SK-N-SH (cell line): ENCODE measurements around the gene SHB. TPM values are rescaled to one million over a fixed set of nuclear protein-coding genes. Genes with fewer than 3 reads are reported as not detected.
A peak's percentile ranks its signal among the peaks of the same experiment; 100 is the strongest.

Experiments
- CTCF ChIA-PET: fragments of 300-600, 350-600 bp; formaldehyde crosslinking; extraction: SDS; loops from one replicate; lab custom pipeline; 2021; lab: Yijun Ruan, JAX
- POLR2A ChIA-PET: fragments of 350-600 bp; sonication (Branson Sonifier 250); formaldehyde crosslinking; extraction: SDS; loops from one replicate; lab custom pipeline; 2020; ENCODE audit warnings: antibody characterized with exemption, inconsistent platforms; lab: Yijun Ruan, JAX
- DNase-seq: peaks from one replicate; pipeline ENCODE4 v3.0.0; 2012
- H2AFZ ChIP-seq: fragments of 200-600 bp; sonication (generic); 2 replicates; pipeline ENCODE4 v1.8.1; 2016; ENCODE audit warnings: antibody characterized with exemption, mild to moderate bottlenecking, low read depth
- H3F3A ChIP-seq: fragments of 200-600 bp; sonication (generic); replicated peaks from 2 replicates; pipeline ENCODE3; 2016; ENCODE audit warnings: antibody characterized with exemption, mild to moderate bottlenecking; ENCODE audit not compliant: insufficient read depth
- H3K27ac ChIP-seq, 2 experiments: fragments of 200-500 bp in 1 of 2; fragments of 200-600 bp in 1 of 2; sonication (Bioruptor generic) in 1 of 2; sonication (generic), shearing (Covaris generic) in 1 of 2; 2 replicates each; pipeline versions ENCODE4 v1.5.1 to v1.6.1; 2014 to 2016; ENCODE audit warnings: low read depth in 2 of 2, inconsistent platforms in 1 of 2, low read length in 1 of 2, mild to moderate bottlenecking in 1 of 2, mixed read lengths in 1 of 2
- H3K27me3 ChIP-seq: fragments of 200-600 bp; sonication (generic), shearing (Covaris generic); 2 replicates; pipeline ENCODE4 v1.6.1; 2016; ENCODE audit warnings: mixed run types; ENCODE audit not compliant: insufficient read depth
- H3K36me3 ChIP-seq, 2 experiments: fragments of 200-500 bp in 1 of 2; fragments of 200-600 bp in 1 of 2; sonication (Bioruptor generic) in 1 of 2; sonication (generic) in 1 of 2; replicated peaks in 1 of 2; 2 replicates each; pipeline versions ENCODE3 to v1.5.1; 2014 to 2016; ENCODE audit warnings: low read length in 1 of 2, mild to moderate bottlenecking in 1 of 2; ENCODE audit not compliant: insufficient read depth in 2 of 2, control insufficient read depth in 1 of 2
- H3K4me1 ChIP-seq, 2 experiments: fragments of 200-500 bp in 1 of 2; fragments of 200-600 bp in 1 of 2; sonication (Bioruptor generic) in 1 of 2; sonication (generic), shearing (Covaris generic) in 1 of 2; 2 replicates each; pipeline versions ENCODE4 v1.5.1 to v1.6.1; 2014 to 2016; ENCODE audit warnings: low read depth in 1 of 2, low read length in 1 of 2, mixed run types in 1 of 2; ENCODE audit not compliant: insufficient read depth in 2 of 2, control insufficient read depth in 1 of 2
- H3K4me2 ChIP-seq: fragments of 200-600 bp; sonication (generic), shearing (Covaris generic); 2 replicates; pipeline ENCODE4 v1.6.1; 2017; ENCODE audit warnings: mixed run types
- H3K4me3 ChIP-seq, 2 experiments: fragments of 200-500 bp in 1 of 2; fragments of 200-600 bp in 1 of 2; sonication (Bioruptor generic) in 1 of 2; sonication (generic), shearing (Covaris generic) in 1 of 2; 2 replicates each; pipeline versions ENCODE4 v1.5.1 to v1.8.1; 2014 to 2016; ENCODE audit warnings: low read depth in 2 of 2, inconsistent platforms in 1 of 2, low read length in 1 of 2, mild to moderate bottlenecking in 1 of 2, mixed read lengths in 1 of 2, moderate library complexity in 1 of 2
- H3K79me2 ChIP-seq: fragments of 200-600 bp; sonication (generic); 2 replicates; pipeline ENCODE4 v1.8.1; 2017; ENCODE audit warnings: mild to moderate bottlenecking; ENCODE audit not compliant: insufficient read depth
- H3K9ac ChIP-seq: fragments of 200-600 bp; sonication (generic); 2 replicates; pipeline ENCODE4 v1.6.1; 2017; ENCODE audit warnings: mixed run types
- H3K9me2 ChIP-seq: fragments of 200-600 bp; sonication (generic); 2 replicates; pipeline ENCODE4 v1.6.1; 2017; ENCODE audit warnings: mixed run types
- H3K9me3 ChIP-seq: fragments of 200-600 bp; sonication (generic); 2 replicates; pipeline ENCODE4 v1.6.1; 2017; ENCODE audit warnings: mixed run types, mild to moderate bottlenecking, moderate library complexity
- H4K20me1 ChIP-seq: fragments of 200-600 bp; sonication (generic); 2 replicates; pipeline ENCODE4 v1.6.1; 2017; ENCODE audit warnings: mild to moderate bottlenecking, mixed run types; ENCODE audit not compliant: insufficient read depth
- CHD2 ChIP-seq: fragments of 150-350 bp; IDR thresholded peaks from 2 replicates; pipeline ENCODE4 v1.6.1; 2018; ENCODE audit warnings: low read length; ENCODE audit not compliant: partially characterized antibody
- CTCF ChIP-seq: fragments of 200-600 bp; sonication (generic); IDR thresholded peaks from 2 replicates; pipeline ENCODE4 v1.6.1; 2017; ENCODE audit warnings: antibody characterized with exemption, mild to moderate bottlenecking, moderate library complexity
- EP300 ChIP-seq, 2 experiments: IDR thresholded peaks; 2 replicates each; pipeline versions ENCODE4 v1.4.0 to v1.6.1; 2012; ENCODE audit warnings: borderline replicate concordance in 1 of 2, low read depth in 1 of 2, low read length in 1 of 2
- EZH2phosphoT487 ChIP-seq: fragments of 200-600 bp; sonication (generic); IDR thresholded peaks from 2 replicates; pipeline ENCODE4 v1.6.1; 2017; ENCODE audit warnings: low read depth, mixed run types, mild to moderate bottlenecking, antibody characterized with exemption, moderate library complexity, borderline replicate concordance
- FOSL2 ChIP-seq: IDR thresholded peaks from 2 replicates; pipeline ENCODE4 v1.4.0; 2012; ENCODE audit warnings: low read depth, mild to moderate bottlenecking, moderate library complexity, borderline replicate concordance
- FOXM1 ChIP-seq: IDR thresholded peaks from 2 replicates; pipeline ENCODE4 v1.4.0; 2012; ENCODE audit warnings: low read depth, mild to moderate bottlenecking
- GATA2 ChIP-seq: sonication (generic); formaldehyde crosslinking; IDR thresholded peaks from 2 replicates; pipeline ENCODE4 v1.5.0; 2020; ENCODE audit warnings: mild to moderate bottlenecking, missing genetic modification reagents
- JUND ChIP-seq: IDR thresholded peaks from 2 replicates; pipeline ENCODE4 v1.4.0; 2012
- MEF2A ChIP-seq: IDR thresholded peaks from 2 replicates; pipeline ENCODE4 v1.4.0; 2012; ENCODE audit warnings: low read depth, borderline replicate concordance
- MXI1 ChIP-seq: IDR thresholded peaks from 2 replicates; pipeline ENCODE4 v1.6.1; 2012; ENCODE audit warnings: mild to moderate bottlenecking, low read depth, low read length, improper control_type of control experiment
- NFIC ChIP-seq: IDR thresholded peaks from 2 replicates; pipeline ENCODE4 v1.4.0; 2012; ENCODE audit warnings: borderline replicate concordance
- NRF1 ChIP-seq: IDR thresholded peaks from 2 replicates; pipeline ENCODE4 v1.6.1; 2012; ENCODE audit warnings: low read depth, mild to moderate bottlenecking, low read length
- POLR2AphosphoS5 ChIP-seq: IDR thresholded peaks from 2 replicates; pipeline ENCODE4 v1.6.1; 2012; ENCODE audit warnings: low read depth, low read length
- RAD21 ChIP-seq: IDR thresholded peaks from 2 replicates; pipeline ENCODE4 v1.6.1; 2012; ENCODE audit warnings: mild to moderate bottlenecking, low read length
- REST ChIP-seq: IDR thresholded peaks from 2 replicates; pipeline ENCODE4 v1.6.1; 2012; ENCODE audit warnings: mild to moderate bottlenecking, low read depth, low read length, moderate library complexity
- RFX5 ChIP-seq: IDR thresholded peaks from 2 replicates; pipeline ENCODE4 v1.6.1; 2012; ENCODE audit warnings: mild to moderate bottlenecking, improper control_type of control experiment, low read length
- RXRA ChIP-seq: IDR thresholded peaks from 2 replicates; pipeline ENCODE4 v1.4.0; 2012; ENCODE audit warnings: low read depth, mild to moderate bottlenecking, borderline replicate concordance
- SIN3A ChIP-seq: IDR thresholded peaks from 2 replicates; pipeline ENCODE4 v1.6.1; 2012; ENCODE audit warnings: low read depth, mild to moderate bottlenecking, low read length, moderate library complexity, borderline replicate concordance
- SMC3 ChIP-seq: IDR thresholded peaks from 2 replicates; pipeline ENCODE4 v1.6.1; 2012; ENCODE audit warnings: low read depth, low read length, improper control_type of control experiment
- TAF1 ChIP-seq: IDR thresholded peaks from 2 replicates; pipeline ENCODE4 v1.6.1; 2012; ENCODE audit warnings: low read depth, mild to moderate bottlenecking, low read length, moderate library complexity, borderline replicate concordance
- TCF12 ChIP-seq: IDR thresholded peaks from 2 replicates; pipeline ENCODE4 v1.4.0; 2012
- WGBS: methylation state at CpG from one replicate; pipeline ENCODE4 v1.1.6; 2017; ENCODE audit warnings: low lambda C conversion rate; 5-methylcytosine and 5-hydroxymethylcytosine counted together
- polyA plus RNA-seq, 3 experiments: library from polyadenylated mRNA; depleted of rRNA; stranded (reverse); fragments of >200 nt; gene quantifications; 2 replicates each; pipeline ENCODE4 v1.2.3, GENCODE V29; 2012

The SHB gene
- polyA plus RNA-seq, 1 of the 3 experiments (the other 2 are of a cell fraction), result 26.0 TPM

- Histone ChIP-seq H3K36me3 (peaks cover 18 to 32% of the 10 kb centered on the region in 2 experiments), H3K4me3 (no peak overlapping the region), H3K27me3 (no peaks in the 10 kb centered on the region), H3F3A (peaks cover 43% of the 10 kb centered on the region), H3K79me2 (peaks cover 98% of the 10 kb centered on the region), H3K4me2 (peak overlapping the region; percentile 72), H3K9ac (peak overlapping the region; percentile 61; the same call in 1 of the 2 replicates), H4K20me1 (no peaks in the 10 kb centered on the region), H3K27ac (peak overlapping the region; percentile 97 to 99), H3K9me3 (no peaks in the 10 kb centered on the region), H3K4me1 (peaks cover 54 to 66% of the 10 kb centered on the region in 2 experiments), H2AFZ (no peak overlapping the region), H3K9me2 (no peaks in the 10 kb centered on the region)
- ChIA-PET POLR2A (interaction anchor here (1.1 to 1.4 kb wide), 3 partner anchors 20 to 79 kb away, joined by 3 to 5 read pairs (median 3); no protein-coding TSS in a partner anchor), CTCF (interaction anchor here (0.6 to 5.3 kb wide), 40 partner anchors 8 to 386 kb away, joined by 3 to 74 read pairs (median 5); partner anchors contain the start of genes ALDH1B1 and SHB)
- DNase-seq, result no peak
- TF ChIP-seq GATA2 (CRISPR knock-in tag) (no peak), NFIC (no peak), NRF1 (no peak), MXI1 (no peak), FOXM1 (no peak), TCF12 (no peak), SMC3 (no peak), CHD2 (no peak), RFX5 (no peak), EZH2phosphoT487 (no peak)
- 71% methylated on average over 2 of the region's 2 CpGs for WGBS
These were observed 51.2 kb downstream of the SHB start for GRCh38 chr9:38017885-38018186.

- Histone ChIP-seq H3K4me3 (no peak overlapping the region), H3K9ac (peak overlapping the region; percentile 61), H3K4me1 (peaks cover 53 to 61% of the 10 kb centered on the region in 2 experiments), H3F3A (peaks cover 43% of the 10 kb centered on the region), H3K9me3 (no peaks in the 10 kb centered on the region), H4K20me1 (no peaks in the 10 kb centered on the region), H3K27me3 (no peaks in the 10 kb centered on the region), H3K9me2 (no peaks in the 10 kb centered on the region), H2AFZ (no peak overlapping the region), H3K36me3 (peaks cover 21 to 35% of the 10 kb centered on the region in 2 experiments), H3K79me2 (peaks cover 98% of the 10 kb centered on the region), H3K27ac (peak overlapping the region; percentile 97 to 99), H3K4me2 (peak overlapping the region; percentile 72)
- DNase-seq, result peak; percentile 80
- ChIA-PET CTCF (interaction anchor here (0.6 to 5.3 kb wide), 42 partner anchors 9 to 386 kb away, joined by 3 to 74 read pairs (median 5); partner anchors contain the start of genes ALDH1B1 and SHB), POLR2A (interaction anchor here (1.1 to 1.4 kb wide), 3 partner anchors 21 to 79 kb away, joined by 3 to 5 read pairs (median 3); no protein-coding TSS in a partner anchor)
- WGBS, result 23% methylated on average over 7 of the region's 13 CpGs
- TF ChIP-seq TAF1 (no peak), NFIC (peak; percentile 61), REST (no peak), SIN3A (0 out of 2 replicates have a peak, but pooled peaks have one; percentile 19), JUND (no peak), MEF2A (no peak), SMC3 (peak; percentile 84), FOSL2 (no peak), RXRA (peak; percentile 13; the same call in 1 of the 2 replicates), CHD2 (peak; percentile 5), RAD21 (peak; percentile 87), EP300 (IDR thresholded peaks at IDR 0.05; ENCODE audit: borderline replicate concordance in 1 of 2, low read depth in 1 of 2, low read length in 1 of 2) (peak in 1 of 2 experiments; percentile 43; a peak in 1 of 4 replicates), POLR2AphosphoS5 (0 out of 2 replicates have a peak, but pooled peaks have one; percentile 35), CTCF (peak; percentile 45)
These were observed 51.7 kb downstream of the SHB start for GRCh38 chr9:38017149-38017884.
